ENCODE data around the gene EFCAB14. TPM values are rescaled to one million over a fixed set of nuclear protein-coding genes. Genes with fewer than 3 reads are reported as not detected.

The EFCAB14 gene
- total RNA-seq, 1 donor from 2014 or later: 44.7 TPM

DNA sequence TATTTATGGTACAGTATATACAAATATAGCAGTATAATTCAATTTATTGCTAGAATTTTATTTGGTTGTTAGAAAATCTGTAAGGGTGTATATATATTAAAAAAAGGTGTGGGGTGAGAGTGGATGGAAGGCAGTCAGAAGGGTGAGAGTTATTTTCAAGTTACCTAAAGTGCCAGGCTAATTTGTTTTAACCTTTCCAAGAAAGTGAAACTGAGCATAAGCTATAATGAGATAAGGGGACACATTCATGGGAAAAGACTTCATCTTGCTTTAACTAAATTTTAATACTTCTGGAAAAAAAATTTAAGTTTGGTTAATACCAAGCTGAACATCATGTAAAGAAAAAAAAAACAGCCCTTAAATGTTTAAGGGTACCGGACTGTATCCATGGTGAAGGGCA lies 42.4 kb downstream of the EFCAB14 start:
- H3K4me3 Mint-ChIP-seq: no peak overlapping the region
- no peaks in the 10 kb centered on the region for H3K4me1 Mint-ChIP-seq
- no peak for DNase-seq (ENCODE audit: low spot score)
- H3K27ac ChIP-seq: no peak overlapping the region
- no peak overlapping the region for H3K27ac Mint-ChIP-seq
- H2AFZ ChIP-seq (replicated peaks): no peak overlapping the region
- peaks cover 11% of the 10 kb centered on the region for H3K36me3 Mint-ChIP-seq
- H3K27me3 ChIP-seq: no peaks in the 10 kb centered on the region
- no peak overlapping the region for H3K4me2 ChIP-seq
- H4K20me1 ChIP-seq (ENCODE audit: low read depth): peaks cover 4% of the 10 kb centered on the region
- peaks cover 20% of the 10 kb centered on the region for H3K4me1 ChIP-seq
- TF ChIP-seq CTCF (IDR thresholded peaks at IDR 0.05) (no peak), EZH2 (IDR thresholded peaks at IDR 0.05) (no peak), EZH2phosphoT487 (IDR thresholded peaks at IDR 0.05) (no peak)
- peaks cover 8% of the 10 kb centered on the region for H3F3A ChIP-seq (ENCODE audit: low read depth)
- no peak overlapping the region for H3K4me3 ChIP-seq
- no peaks in the 10 kb centered on the region for H3K79me2 ChIP-seq (ENCODE audit: low read depth)
- no peaks in the 10 kb centered on the region for H3K9me3 Mint-ChIP-seq
- no peaks in the 10 kb centered on the region for H3K27me3 Mint-ChIP-seq (ENCODE audit: insufficient read depth, low read depth)
- peaks cover 14% of the 10 kb centered on the region for H3K36me3 ChIP-seq
- H3K9ac ChIP-seq: no peak overlapping the region
- H3K9me3 ChIP-seq (ENCODE audit: low read depth): no peaks in the 10 kb centered on the region

- DNase-seq (ENCODE audit: low spot score): no peak
- Mint-ChIP-seq H3K4me1 (no peaks in the 10 kb centered on the region), H3K27ac (no peak overlapping the region), H3K9me3 (no peaks in the 10 kb centered on the region), H3K36me3 (peaks cover 11% of the 10 kb centered on the region), H3K27me3 (ENCODE audit: insufficient read depth, low read depth) (no peaks in the 10 kb centered on the region), H3K4me3 (no peak overlapping the region)
- Histone ChIP-seq H3K4me2 (no peak overlapping the region), H3K27me3 (no peaks in the 10 kb centered on the region), H2AFZ (replicated peaks) (no peak overlapping the region), H3K9ac (no peak overlapping the region), H3K4me3 (no peak overlapping the region), H3K79me2 (ENCODE audit: low read depth) (no peaks in the 10 kb centered on the region), H3F3A (ENCODE audit: low read depth) (peaks cover 8% of the 10 kb centered on the region), H3K27ac (no peak overlapping the region), H4K20me1 (ENCODE audit: low read depth) (no peaks in the 10 kb centered on the region), H3K36me3 (peaks cover 14% of the 10 kb centered on the region), H3K4me1 (peaks cover 20% of the 10 kb centered on the region), H3K9me3 (ENCODE audit: low read depth) (no peaks in the 10 kb centered on the region)
- TF ChIP-seq CTCF (IDR thresholded peaks at IDR 0.05) (no peak), EZH2 (IDR thresholded peaks at IDR 0.05) (no peak)
Observed at GRCh38 chr1:46675549-46676314, 43.2 kb downstream of the EFCAB14 start.

GRCh38 chr1:46673749-46674182 lies 45.1 kb downstream of the EFCAB14 start:
- Histone ChIP-seq H3K4me1 (peaks cover 20% of the 10 kb centered on the region), H3K79me2 (ENCODE audit: low read depth) (no peaks in the 10 kb centered on the region), H3K27ac (no peak overlapping the region), H3K4me3 (no peak overlapping the region), H3K9me3 (ENCODE audit: low read depth) (no peaks in the 10 kb centered on the region), H3K4me2 (no peak overlapping the region), H4K20me1 (ENCODE audit: low read depth) (no peaks in the 10 kb centered on the region), H3F3A (ENCODE audit: low read depth) (peaks cover 9% of the 10 kb centered on the region), H2AFZ (replicated peaks) (no peak overlapping the region), H3K9ac (no peak overlapping the region), H3K36me3 (peaks cover 7% of the 10 kb centered on the region), H3K27me3 (no peaks in the 10 kb centered on the region)
- no peak overlapping the region for H3K27ac Mint-ChIP-seq
- peaks cover 5% of the 10 kb centered on the region for H3K36me3 Mint-ChIP-seq
- H3K4me3 Mint-ChIP-seq: no peak overlapping the region
- H3K9me3 Mint-ChIP-seq: no peaks in the 10 kb centered on the region
- H3K4me1 Mint-ChIP-seq: no peaks in the 10 kb centered on the region
- no peak for DNase-seq (ENCODE audit: low spot score)
- no peaks in the 10 kb centered on the region for H3K27me3 Mint-ChIP-seq (ENCODE audit: insufficient read depth, low read depth)
- TF ChIP-seq EZH2 (IDR thresholded peaks at IDR 0.05): no peak
- TF ChIP-seq CTCF (IDR thresholded peaks at IDR 0.05): no peak
- TF ChIP-seq EZH2phosphoT487 (IDR thresholded peaks at IDR 0.05): no peak
